Measurements from ENCODE around the gene COL6A5.

The COL6A5 gene

DNA sequence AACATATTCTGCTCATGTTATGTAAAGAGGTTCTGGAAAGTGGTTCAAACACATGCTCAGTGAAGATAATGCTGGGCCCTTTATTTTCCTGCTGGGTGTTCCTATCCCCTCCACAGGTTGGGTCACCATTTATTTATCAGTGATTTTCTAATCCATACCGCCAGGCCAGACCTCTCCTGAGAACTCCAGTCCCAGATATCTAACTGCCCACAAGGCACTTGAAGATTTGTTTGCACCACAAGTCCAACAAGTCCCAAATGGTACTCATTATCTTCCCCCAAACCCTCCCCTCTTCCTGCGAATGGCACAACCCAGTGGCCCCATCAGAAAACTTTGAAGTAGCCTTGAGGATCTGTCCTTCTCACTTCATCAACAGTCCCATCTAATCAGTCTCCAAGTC is 176.9 kb downstream of the COL6A5 start:
- DNase-seq (ENCODE audit: extremely low read depth, insufficient read length) = no peak
- Histone ChIP-seq H3K27me3 (replicated peaks; ENCODE audit: control insufficient read depth, insufficient read depth, low read length) (no peaks in the 10 kb centered on the region), H3K4me3 (replicated peaks; ENCODE audit: low read depth, low read length) (no peak overlapping the region), H3K36me3 (ENCODE audit: control insufficient read depth, insufficient read depth, low read length) (no peaks in the 10 kb centered on the region)
- TF ChIP-seq, protein P1, sequence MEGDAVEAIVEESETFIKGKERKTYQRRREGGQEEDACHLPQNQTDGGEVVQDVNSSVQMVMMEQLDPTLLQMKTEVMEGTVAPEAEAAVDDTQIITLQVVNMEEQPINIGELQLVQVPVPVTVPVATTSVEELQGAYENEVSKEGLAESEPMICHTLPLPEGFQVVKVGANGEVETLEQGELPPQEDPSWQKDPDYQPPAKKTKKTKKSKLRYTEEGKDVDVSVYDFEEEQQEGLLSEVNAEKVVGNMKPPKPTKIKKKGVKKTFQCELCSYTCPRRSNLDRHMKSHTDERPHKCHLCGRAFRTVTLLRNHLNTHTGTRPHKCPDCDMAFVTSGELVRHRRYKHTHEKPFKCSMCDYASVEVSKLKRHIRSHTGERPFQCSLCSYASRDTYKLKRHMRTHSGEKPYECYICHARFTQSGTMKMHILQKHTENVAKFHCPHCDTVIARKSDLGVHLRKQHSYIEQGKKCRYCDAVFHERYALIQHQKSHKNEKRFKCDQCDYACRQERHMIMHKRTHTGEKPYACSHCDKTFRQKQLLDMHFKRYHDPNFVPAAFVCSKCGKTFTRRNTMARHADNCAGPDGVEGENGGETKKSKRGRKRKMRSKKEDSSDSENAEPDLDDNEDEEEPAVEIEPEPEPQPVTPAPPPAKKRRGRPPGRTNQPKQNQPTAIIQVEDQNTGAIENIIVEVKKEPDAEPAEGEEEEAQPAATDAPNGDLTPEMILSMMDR (IDR thresholded peaks at IDR 0.05; ENCODE audit: insufficient read depth, low read length, poor library complexity, severe bottlenecking) = no peak

DNA sequence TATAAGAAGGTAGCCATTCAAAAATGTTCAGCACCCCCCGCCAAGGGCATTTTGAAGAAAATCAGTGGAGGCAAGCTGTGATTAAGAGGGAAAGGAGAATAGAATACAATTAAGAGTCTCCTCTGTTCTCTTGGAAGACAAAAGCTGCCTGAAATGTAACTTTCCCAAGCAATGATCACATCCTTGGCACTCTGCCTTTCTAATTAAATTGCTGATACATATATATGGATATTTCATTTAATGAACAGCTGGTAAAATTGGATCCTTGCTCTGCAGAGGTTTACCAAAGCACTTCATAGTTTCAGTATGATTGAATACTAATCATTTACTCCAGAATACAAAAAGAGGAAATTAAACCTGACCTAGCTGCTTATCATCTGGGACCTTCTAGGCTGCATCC is 182.0 kb downstream of the COL6A5 start:
- no peak overlapping the region for H3K4me3 ChIP-seq (replicated peaks; ENCODE audit: low read depth, low read length)
- DNase-seq (ENCODE audit: extremely low read depth, insufficient read length) = no peak
- H3K27me3 ChIP-seq (replicated peaks; ENCODE audit: control insufficient read depth, insufficient read depth, low read length) = no peaks in the 10 kb centered on the region
- no peaks in the 10 kb centered on the region for H3K36me3 ChIP-seq (ENCODE audit: control insufficient read depth, insufficient read depth, low read length)
- TF ChIP-seq, protein P1 (IDR thresholded peaks at IDR 0.05; ENCODE audit: insufficient read depth, low read length, poor library complexity, severe bottlenecking) = no peak

DNA sequence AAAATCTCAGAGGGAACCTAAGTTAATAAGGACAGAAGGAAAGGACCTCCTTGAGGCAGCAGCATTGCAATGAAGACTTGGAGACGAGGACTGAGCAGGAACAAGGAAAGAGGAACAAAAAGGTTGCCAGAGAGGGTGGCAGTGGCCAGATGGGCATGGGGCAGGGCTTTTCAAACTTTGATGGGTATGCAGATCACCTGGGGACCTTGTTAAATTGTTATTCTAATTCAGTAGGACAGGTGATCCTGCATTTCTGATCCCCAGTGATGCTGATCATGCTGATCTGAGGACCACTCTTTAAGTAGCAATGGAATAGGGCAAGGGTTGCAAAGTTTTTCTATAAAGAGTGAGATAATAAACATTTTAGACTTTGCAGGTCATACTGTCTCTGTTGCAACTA is 182.6 kb downstream of the COL6A5 start:
- Histone ChIP-seq H3K36me3 (ENCODE audit: control insufficient read depth, insufficient read depth, low read length) (no peaks in the 10 kb centered on the region), H3K4me3 (replicated peaks; ENCODE audit: low read depth, low read length) (no peak overlapping the region), H3K27me3 (replicated peaks; ENCODE audit: control insufficient read depth, insufficient read depth, low read length) (no peaks in the 10 kb centered on the region)
- TF ChIP-seq, protein P1 (IDR thresholded peaks at IDR 0.05; ENCODE audit: insufficient read depth, low read length, poor library complexity, severe bottlenecking) = no peak
- no peak for DNase-seq (ENCODE audit: extremely low read depth, insufficient read length)

DNA sequence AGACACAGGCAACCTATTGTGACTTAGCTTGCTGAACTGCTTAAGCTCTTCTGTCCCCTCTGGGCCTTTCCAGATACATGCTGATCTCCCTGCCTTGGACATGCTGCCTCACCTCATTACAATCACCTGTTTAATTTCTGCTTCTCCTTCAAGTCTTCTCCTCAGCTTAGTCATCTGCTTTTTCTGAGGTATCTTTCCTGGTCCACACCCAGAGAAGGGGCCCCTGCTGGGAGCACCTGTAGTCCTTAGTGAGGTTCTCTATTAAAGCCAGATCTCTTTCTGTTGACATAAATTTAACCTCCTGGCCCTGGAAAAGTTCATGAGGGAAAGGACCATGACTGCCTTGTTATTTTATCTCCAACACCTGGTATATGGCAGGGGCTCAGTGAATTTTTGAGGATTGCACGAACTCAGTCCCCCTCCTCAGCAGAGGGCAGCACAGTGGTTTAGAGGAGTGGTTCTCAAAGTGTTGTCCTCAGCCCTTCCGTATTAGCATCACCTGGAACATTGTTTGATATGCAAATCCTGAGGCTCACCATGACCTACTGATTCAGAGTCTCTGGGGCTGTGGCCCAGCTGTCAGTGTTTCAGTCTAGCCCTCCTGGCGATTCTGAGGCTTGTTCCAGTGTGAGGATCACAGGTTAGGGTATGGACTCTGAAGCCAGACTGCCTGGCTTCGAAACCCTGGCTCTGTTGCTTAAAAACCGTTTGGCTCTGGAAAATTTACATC is 184.2 kb downstream of the COL6A5 start:
- DNase-seq (ENCODE audit: extremely low read depth, insufficient read length) = no peak
- Histone ChIP-seq H3K4me3 (replicated peaks; ENCODE audit: low read depth, low read length) (no peak overlapping the region), H3K36me3 (ENCODE audit: control insufficient read depth, insufficient read depth, low read length) (no peaks in the 10 kb centered on the region), H3K27me3 (replicated peaks; ENCODE audit: control insufficient read depth, insufficient read depth, low read length) (no peaks in the 10 kb centered on the region)
- TF ChIP-seq, protein P1 (IDR thresholded peaks at IDR 0.05; ENCODE audit: insufficient read depth, low read length, poor library complexity, severe bottlenecking) = no peak

DNA sequence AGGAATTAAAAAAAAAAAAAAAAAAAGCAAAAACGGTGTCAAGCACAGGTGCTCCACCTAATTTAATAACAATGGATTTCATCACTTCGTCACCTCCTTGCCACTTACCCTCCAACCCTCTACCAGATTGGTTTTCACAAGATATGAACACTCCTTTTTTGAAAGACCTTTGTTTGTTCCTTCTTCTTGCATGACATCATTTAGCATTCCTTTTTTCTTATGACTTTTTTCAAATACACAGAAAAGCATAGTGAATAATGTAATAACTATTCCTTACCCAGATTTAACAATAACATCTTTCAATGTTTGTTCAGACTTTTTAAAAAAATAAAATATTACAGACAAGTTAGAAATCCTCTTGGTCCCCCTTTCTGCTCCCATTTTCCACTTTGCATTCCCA is 187.8 kb downstream of the COL6A5 start:
- TF ChIP-seq, protein P1 (IDR thresholded peaks at IDR 0.05; ENCODE audit: insufficient read depth, low read length, poor library complexity, severe bottlenecking) = no peak
- no peaks in the 10 kb centered on the region for H3K27me3 ChIP-seq (replicated peaks; ENCODE audit: control insufficient read depth, insufficient read depth, low read length)
- no peak overlapping the region for H3K4me3 ChIP-seq (replicated peaks; ENCODE audit: low read depth, low read length)
- no peak for DNase-seq (ENCODE audit: extremely low read depth, insufficient read length)
- no peaks in the 10 kb centered on the region for H3K36me3 ChIP-seq (ENCODE audit: control insufficient read depth, insufficient read depth, low read length)
